Mucosa of descending colon (tissue), 3 donors: ENCODE results near the gene PLPP4. TPM values are rescaled to one million over a fixed set of nuclear protein-coding genes. Genes with fewer than 3 reads are reported as not detected.

Experiments
- ATAC-seq: fragments of 200-7000 bp; cut with Tn5 transposase; one replicate; pipeline ENCODE4 v1.9.1; 2020; ENCODE audit warnings: mild to moderate bottlenecking, moderate library complexity
- DNase-seq, 3 donors: peaks; one replicate each; pipeline ENCODE4 v3.0.0-alpha.2; 2020
- H3K36me3 ChIP-seq: fragments of 200-600 bp; one replicate; pipeline ENCODE4 v1.8.0; 2021; ENCODE audit warnings: low read depth, mild to moderate bottlenecking
- H3K4me1 ChIP-seq: fragments of 200-600 bp; one replicate; pipeline ENCODE4 v1.8.0; 2021; ENCODE audit warnings: low read depth, mild to moderate bottlenecking
- H3K4me3 ChIP-seq: fragments of 200-600 bp; one replicate; pipeline ENCODE4 v1.8.0; 2021; ENCODE audit warnings: mild to moderate bottlenecking
- H3K9me3 ChIP-seq: fragments of 200-600 bp; one replicate; pipeline ENCODE4 v1.8.0; 2021; ENCODE audit warnings: mild to moderate bottlenecking
- CTCF ChIP-seq: fragments of 200-600 bp; IDR thresholded peaks from one replicate; pipeline ENCODE4 v1.8.0; 2022; ENCODE audit warnings: antibody characterized with exemption, mild to moderate bottlenecking
- intact Hi-C, 2 donors: fragments of 100-400 bp; cut with DNase I in 1 of 2; cut with micrococcal nuclease in 1 of 2; formaldehyde crosslinking; loops; one replicate each; pipeline versions ENCODE4 v1.11.0 to v1.11.1; 2022; cut with DNase I, micrococcal nuclease
- total RNA-seq, 3 donors: library from RNA; stranded (reverse); fragmentation: NEBNext Ultra II Directional in 2 of 3; extraction: Animal tissue kit (Norgen Biotek cat#: 25700) in 2 of 3; gene quantifications; one replicate each; pipeline versions ENCODE4 v1.2.1 to v1.2.4, GENCODE V29; 2021 to 2023
- donor health status: DM: no; HTN: no; CAD: no; lungs with moderate emphysema.
- donor health status: DM: no; HTN: no; CAD: no.
- donor health status: DM: no; HTN: yes; CAD: no.

Gene PLPP4
- total RNA-seq, 3 donors from 2014 or later, result 2.6 TPM; not detected in 2

DNA sequence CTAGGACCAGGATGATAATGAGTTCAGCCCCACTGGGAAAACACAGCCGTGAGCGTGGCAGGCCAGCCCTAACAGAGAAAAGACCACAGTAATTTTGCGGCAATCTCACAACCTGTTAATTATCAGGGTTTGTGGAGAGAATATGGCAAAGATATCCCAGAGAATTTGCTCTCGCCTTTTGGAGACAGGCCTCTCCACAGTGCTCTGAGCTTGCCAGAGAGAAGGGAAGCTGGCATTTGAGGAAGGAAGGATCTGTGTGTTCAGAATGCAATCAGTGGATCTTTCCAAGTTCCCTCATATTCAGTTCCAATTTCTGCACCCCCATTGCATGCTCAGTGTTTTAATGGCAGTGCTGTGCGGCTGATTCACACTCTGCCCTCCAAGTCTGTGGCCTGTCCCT, 60.2 kb downstream of the PLPP4 start:
- ATAC-seq, result no peak
- H3K36me3 ChIP-seq, result no peaks in the 10 kb centered on the region
- intact Hi-C loops, result no loop called here
- H3K9me3 ChIP-seq, result no peaks in the 10 kb centered on the region
- H3K4me1 ChIP-seq, result no peaks in the 10 kb centered on the region
- no peak for DNase-seq
- H3K4me3 ChIP-seq, result no peak overlapping the region
- TF ChIP-seq CTCF, result no peak

DNA sequence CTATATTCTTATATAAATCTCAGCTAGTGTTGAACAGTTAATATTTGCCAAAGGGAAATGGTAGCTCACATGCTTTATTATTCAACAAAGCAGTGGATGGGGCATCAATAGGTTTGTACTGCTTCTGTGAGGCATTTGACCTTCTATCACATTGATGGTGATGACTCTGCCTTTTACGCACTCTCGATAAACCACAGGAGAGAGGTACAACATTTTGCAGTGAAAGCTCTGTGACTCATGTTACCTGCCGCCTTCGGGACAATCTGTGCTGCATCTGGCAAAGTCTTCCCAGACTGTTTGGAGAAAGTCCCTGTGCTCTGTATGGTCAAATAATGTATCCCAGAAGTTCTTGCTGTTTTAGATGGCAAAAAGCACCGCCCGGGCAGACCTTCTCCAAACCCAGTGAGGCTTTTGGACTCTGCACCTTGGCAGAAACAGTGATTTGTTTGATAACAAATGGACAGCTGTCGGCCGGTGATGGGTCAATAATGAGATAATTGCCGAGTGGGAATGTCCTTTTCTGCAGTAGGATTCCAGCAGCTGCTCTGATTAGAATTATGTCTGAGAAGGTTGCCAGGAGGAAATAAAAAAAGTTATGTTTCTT, 61.0 kb downstream of the PLPP4 start:
- intact Hi-C loops, result no loop called here
- no peak for ATAC-seq
- no peak overlapping the region for H3K4me3 ChIP-seq
- no peaks in the 10 kb centered on the region for H3K9me3 ChIP-seq
- no peak for DNase-seq
- H3K36me3 ChIP-seq, result no peaks in the 10 kb centered on the region
- H3K4me1 ChIP-seq, result no peaks in the 10 kb centered on the region
- TF ChIP-seq CTCF, result no peak

- no peak overlapping the region for H3K4me3 ChIP-seq
- H3K36me3 ChIP-seq, result no peaks in the 10 kb centered on the region
- ATAC-seq (no peak), DNase-seq (no peak)
- no peaks in the 10 kb centered on the region for H3K4me1 ChIP-seq
- no peaks in the 10 kb centered on the region for H3K9me3 ChIP-seq
- intact Hi-C loops, result no loop called here
- TF ChIP-seq CTCF, result no peak
Observed at GRCh38 chr10:120521880-120522279, 64.9 kb downstream of the PLPP4 start.

DNA sequence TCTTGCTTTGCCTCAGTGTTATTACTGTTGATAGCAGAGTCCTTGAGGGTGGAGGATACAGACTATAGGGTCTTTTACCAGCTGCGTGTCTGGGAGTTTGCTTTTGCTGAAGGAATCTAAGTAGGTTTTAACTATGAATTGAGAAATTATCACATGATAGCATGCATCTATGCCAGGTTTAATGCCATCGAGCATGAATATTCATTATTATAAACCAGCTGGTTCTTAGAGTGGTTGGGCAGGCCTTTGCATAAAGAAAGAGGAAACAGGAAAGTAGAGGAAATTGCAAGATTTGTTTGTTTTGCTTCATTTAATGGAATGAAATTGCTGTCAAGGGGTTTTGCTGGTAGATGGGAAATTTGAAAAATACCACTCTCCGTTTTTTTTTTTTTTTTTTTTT, 70.7 kb downstream of the PLPP4 start:
- no peak for TF ChIP-seq CTCF
- H3K36me3 ChIP-seq, result no peaks in the 10 kb centered on the region
- no peaks in the 10 kb centered on the region for H3K9me3 ChIP-seq
- intact Hi-C loops, result no loop called here
- H3K4me3 ChIP-seq, result no peak overlapping the region
- no peak for ATAC-seq
- no peaks in the 10 kb centered on the region for H3K4me1 ChIP-seq
- no peak for DNase-seq

DNA sequence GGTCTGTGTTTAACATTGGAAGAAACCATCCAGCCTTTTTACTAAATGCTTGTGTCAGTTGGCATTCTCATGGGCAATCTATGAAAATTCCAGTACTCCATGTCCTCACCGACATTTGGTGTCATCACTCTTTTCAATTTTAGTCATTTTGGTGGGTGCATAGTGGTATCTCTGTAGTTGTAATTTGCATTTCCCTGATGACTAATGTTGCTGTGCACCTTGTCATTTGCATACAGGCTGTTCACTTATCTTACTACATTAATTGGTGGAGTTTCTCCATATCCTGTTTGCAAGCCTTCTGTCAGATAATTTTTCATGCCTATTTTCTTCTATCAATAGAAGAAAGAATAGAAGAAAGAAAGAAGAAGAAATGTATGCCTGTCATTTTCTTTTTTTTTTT, 73.7 kb downstream of the PLPP4 start:
- no peak for TF ChIP-seq CTCF
- no peaks in the 10 kb centered on the region for H3K4me1 ChIP-seq
- intact Hi-C loops, result no loop called here
- H3K9me3 ChIP-seq, result no peaks in the 10 kb centered on the region
- no peaks in the 10 kb centered on the region for H3K36me3 ChIP-seq
- ATAC-seq (no peak), DNase-seq (no peak)
- H3K4me3 ChIP-seq, result no peak overlapping the region

GRCh38 chr10:120538091-120538490, 81.1 kb downstream of the PLPP4 start:
- no peak for DNase-seq
- ATAC-seq, result no peak
- no peak for TF ChIP-seq CTCF

More at GRCh38 chr10:120538091-120538490, 81.1 kb downstream of the PLPP4 start:
- no peaks in the 10 kb centered on the region for H3K9me3 ChIP-seq
- H3K4me3 ChIP-seq, result no peak overlapping the region
- H3K36me3 ChIP-seq, result no peaks in the 10 kb centered on the region
- no peaks in the 10 kb centered on the region for H3K4me1 ChIP-seq
- intact Hi-C loops, result no loop called here
